Thyroid gland (tissue), 4 donors: ENCODE data around the gene MACROH2A1.

Source experiments
- POLR2A ChIP-seq, 2 donors: fragments of 450-650 bp; IDR thresholded peaks; one replicate each; pipeline ENCODE4 v1.6.1; 2017; ENCODE audit warnings: antibody characterized with exemption in 2 of 2, mild to moderate bottlenecking in 2 of 2, moderate library complexity in 1 of 2
- TF ChIP-seq, protein P1 (sequence below), 6 experiments: fragments of 200-600 bp in 3 of 6; fragments of 450-650 bp in 3 of 6; sonication (generic) in 3 of 6; IDR thresholded peaks; one replicate each; pipeline ENCODE4 v1.5.1; 2016 to 2019; ENCODE audit warnings: antibody characterized with exemption in 6 of 6, mild to moderate bottlenecking in 2 of 6, inconsistent platforms in 1 of 6, moderate library complexity in 1 of 6

DNA sequence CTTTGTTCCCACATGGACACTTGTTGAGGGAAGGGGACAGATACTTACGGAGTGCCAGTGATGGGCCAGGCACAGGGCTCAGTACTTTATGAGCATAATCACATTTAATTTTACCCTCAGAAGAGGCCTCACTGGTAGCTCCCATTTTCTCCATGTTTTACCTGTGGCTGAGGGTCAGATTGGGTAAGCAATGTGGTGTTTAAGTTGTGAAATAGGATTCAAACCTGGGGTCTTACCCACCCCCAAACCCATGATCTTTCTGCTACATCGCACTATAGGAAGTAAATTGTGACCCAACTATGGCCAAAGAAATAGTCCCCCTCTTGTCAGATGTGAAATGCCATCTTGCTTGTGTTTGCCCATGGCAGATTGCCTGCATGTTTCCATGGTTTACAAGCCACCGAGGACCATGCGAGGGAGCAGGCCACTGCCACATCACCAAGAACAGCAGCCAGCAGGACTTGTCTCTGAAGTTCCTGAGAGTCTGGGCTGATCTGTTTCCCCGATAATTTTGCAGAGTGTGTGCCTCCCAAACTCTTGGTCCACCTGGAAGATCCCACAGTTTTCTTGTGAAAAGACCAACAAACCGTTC, 95.4 kb downstream of the MACROH2A1 start:
- TF ChIP-seq, protein P1, sequence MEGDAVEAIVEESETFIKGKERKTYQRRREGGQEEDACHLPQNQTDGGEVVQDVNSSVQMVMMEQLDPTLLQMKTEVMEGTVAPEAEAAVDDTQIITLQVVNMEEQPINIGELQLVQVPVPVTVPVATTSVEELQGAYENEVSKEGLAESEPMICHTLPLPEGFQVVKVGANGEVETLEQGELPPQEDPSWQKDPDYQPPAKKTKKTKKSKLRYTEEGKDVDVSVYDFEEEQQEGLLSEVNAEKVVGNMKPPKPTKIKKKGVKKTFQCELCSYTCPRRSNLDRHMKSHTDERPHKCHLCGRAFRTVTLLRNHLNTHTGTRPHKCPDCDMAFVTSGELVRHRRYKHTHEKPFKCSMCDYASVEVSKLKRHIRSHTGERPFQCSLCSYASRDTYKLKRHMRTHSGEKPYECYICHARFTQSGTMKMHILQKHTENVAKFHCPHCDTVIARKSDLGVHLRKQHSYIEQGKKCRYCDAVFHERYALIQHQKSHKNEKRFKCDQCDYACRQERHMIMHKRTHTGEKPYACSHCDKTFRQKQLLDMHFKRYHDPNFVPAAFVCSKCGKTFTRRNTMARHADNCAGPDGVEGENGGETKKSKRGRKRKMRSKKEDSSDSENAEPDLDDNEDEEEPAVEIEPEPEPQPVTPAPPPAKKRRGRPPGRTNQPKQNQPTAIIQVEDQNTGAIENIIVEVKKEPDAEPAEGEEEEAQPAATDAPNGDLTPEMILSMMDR (IDR thresholded peaks at IDR 0.05) = no peak
- no peak for TF ChIP-seq POLR2A (IDR thresholded peaks at IDR 0.05)
